ENCODE measurements around the gene WAC.
A peak's percentile ranks its signal among the peaks of the same experiment; 100 is the strongest.
"Not testable (repeated sequence)": the region's sequence is repeated elsewhere in the genome, so short reads cannot be mapped to it uniquely, and the experiment has no call there.

The WAC gene

DNA sequence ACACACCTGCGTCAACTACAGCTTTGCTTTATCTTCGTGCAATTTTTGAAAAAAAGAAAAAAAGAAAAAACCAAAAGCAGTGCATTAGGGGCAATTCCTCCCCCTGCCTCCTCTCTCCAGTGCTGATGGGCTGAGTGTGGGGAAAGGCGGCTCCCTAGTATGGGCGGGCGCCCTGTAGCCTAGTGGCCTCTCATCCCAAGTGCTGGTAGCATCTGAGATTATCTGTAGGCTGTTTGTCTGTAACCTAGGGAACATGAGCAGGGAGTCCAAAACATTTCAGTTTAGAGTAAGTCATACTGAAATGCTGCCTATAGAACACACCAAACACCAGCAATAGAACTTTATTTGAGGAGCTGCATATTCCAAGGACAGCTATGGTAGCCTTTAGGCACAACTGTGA is 119.8 kb downstream of the WAC start:
- DNase-seq (ENCODE audit: low read depth) = no peak
- no peak overlapping the region for H3K4me3 ChIP-seq (ENCODE audit: low read depth, low read length)
- TF ChIP-seq, protein P1, sequence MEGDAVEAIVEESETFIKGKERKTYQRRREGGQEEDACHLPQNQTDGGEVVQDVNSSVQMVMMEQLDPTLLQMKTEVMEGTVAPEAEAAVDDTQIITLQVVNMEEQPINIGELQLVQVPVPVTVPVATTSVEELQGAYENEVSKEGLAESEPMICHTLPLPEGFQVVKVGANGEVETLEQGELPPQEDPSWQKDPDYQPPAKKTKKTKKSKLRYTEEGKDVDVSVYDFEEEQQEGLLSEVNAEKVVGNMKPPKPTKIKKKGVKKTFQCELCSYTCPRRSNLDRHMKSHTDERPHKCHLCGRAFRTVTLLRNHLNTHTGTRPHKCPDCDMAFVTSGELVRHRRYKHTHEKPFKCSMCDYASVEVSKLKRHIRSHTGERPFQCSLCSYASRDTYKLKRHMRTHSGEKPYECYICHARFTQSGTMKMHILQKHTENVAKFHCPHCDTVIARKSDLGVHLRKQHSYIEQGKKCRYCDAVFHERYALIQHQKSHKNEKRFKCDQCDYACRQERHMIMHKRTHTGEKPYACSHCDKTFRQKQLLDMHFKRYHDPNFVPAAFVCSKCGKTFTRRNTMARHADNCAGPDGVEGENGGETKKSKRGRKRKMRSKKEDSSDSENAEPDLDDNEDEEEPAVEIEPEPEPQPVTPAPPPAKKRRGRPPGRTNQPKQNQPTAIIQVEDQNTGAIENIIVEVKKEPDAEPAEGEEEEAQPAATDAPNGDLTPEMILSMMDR (IDR thresholded peaks at IDR 0.05; ENCODE audit: insufficient read depth, low read depth, low read length, missing control alignments) = no peak

GRCh38 chr10:28658824-28659223 is 125.9 kb downstream of the WAC start:
- not testable (repeated sequence) for H3K4me3 ChIP-seq (ENCODE audit: low read depth, low read length); DNase-seq (ENCODE audit: low read depth)

DNA sequence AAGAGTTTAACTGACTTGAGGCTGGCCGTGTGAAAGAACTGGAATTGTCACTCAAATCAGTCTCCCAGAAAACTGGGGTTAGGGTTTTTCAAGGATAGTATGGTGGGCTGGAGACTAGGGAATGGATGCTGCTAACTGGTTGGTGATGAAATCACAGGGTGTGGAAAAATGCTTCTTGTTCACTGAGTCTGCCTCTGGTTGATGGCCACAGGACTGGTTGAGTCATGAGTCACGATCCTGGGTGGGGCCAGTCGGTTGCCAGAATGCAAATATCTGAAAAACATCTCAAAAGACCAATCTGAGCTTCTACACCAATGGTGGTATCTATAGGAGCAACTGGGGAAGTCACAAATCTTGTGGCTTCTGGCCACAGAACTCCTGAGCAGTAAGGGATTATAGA is 128.1 kb downstream of the WAC start:
- H3K4me3 ChIP-seq (ENCODE audit: low read depth, low read length) = no peak overlapping the region
- TF ChIP-seq, protein P1 (IDR thresholded peaks at IDR 0.05; ENCODE audit: insufficient read depth, low read depth, low read length, missing control alignments) = no peak
- DNase-seq (ENCODE audit: low read depth) = no peak

DNA sequence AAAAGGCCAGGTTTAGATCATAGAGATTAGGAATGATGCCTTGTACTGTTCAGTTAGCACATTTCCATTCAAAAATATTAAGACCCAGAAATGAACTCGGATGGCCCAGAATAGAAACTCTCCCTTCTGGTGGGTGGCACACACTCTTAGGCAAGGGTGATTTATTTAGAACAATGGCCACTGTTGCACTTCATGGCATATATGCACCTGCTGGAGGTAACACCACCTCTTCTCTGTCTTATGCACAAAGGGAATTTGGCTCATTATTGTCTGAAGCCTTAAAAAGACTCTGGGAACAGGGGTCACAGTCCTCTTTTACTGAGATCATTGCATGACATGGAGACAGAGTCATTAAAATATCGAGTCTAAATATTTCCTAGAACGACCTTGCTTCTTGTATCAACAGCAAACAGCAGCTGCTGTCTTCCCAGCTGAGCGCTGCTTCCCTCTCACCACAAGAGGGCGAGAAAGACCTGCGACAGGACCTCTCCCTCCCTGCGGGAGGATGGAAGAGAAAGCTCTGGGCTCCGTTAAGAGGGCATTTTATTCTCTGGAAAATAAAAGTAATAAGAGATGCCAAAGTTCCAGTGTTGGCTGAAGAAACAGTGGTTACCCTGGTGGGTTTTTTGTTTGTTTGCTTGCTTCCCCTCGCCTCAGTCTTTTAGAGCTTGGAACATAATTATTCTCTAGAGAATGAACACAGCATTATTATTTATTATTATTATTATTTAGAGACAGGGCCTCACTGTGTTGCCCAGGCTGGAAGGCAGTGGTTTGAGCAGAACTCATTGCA is 130.9 kb downstream of the WAC start:
- DNase-seq (ENCODE audit: low read depth) = peak; percentile 73

DNA sequence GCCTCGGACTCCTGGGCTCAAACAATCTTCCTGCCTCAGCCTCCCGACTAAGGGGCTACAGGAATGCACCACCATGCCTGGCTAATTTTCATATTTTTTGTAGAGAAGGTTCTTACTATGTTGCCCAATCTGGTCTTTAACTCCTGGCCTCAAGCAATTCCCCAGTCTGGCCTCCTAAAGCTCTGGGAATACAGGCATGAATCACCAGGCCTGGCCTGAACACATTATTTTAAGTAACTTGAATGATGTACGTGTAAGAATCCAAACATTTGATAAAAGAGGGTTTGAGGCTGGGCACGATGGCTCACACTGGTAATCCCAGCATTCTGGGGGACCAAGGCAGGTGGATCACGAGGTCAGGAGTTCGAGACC is 131.4 kb downstream of the WAC start:
- TF ChIP-seq, protein P1 (IDR thresholded peaks at IDR 0.05; ENCODE audit: insufficient read depth, low read depth, low read length, missing control alignments) = no peak
- H3K4me3 ChIP-seq (ENCODE audit: low read depth, low read length) = no peak overlapping the region
- no peak for DNase-seq (ENCODE audit: low read depth)

More for the DNA sequence above, 130.9 kb downstream of the WAC start:
- H3K4me3 ChIP-seq (ENCODE audit: low read depth, low read length) = no peak overlapping the region
- TF ChIP-seq, protein P1 (IDR thresholded peaks at IDR 0.05; ENCODE audit: insufficient read depth, low read depth, low read length, missing control alignments) = peak; percentile 97

GRCh38 chr10:28666751-28667467 is 134.0 kb downstream of the WAC start:
- DNase-seq (ENCODE audit: low read depth) = no peak
- no peak overlapping the region for H3K4me3 ChIP-seq (ENCODE audit: low read depth, low read length)
- TF ChIP-seq, protein P1 (IDR thresholded peaks at IDR 0.05; ENCODE audit: insufficient read depth, low read depth, low read length, missing control alignments) = no peak

- H3K4me3 ChIP-seq (ENCODE audit: low read depth, low read length) = no peak overlapping the region
- peak; percentile 21 for DNase-seq (ENCODE audit: low read depth)
- TF ChIP-seq, protein P1 (IDR thresholded peaks at IDR 0.05; ENCODE audit: insufficient read depth, low read depth, low read length, missing control alignments) = no peak
Measured at GRCh38 chr10:28668363-28669226, 135.7 kb downstream of the WAC start.
